NCI-H146 treated with DMSO at 0.1 percent for 48 hours (cell line): ENCODE measurements around the gene TPR.
A peak's percentile ranks its signal among the peaks of the same experiment; 100 is the strongest.
"Not testable (repeated sequence)": the region's sequence is repeated elsewhere in the genome, so short reads cannot be mapped to it uniquely, and the experiment has no call there.

Experiments
- DNase-seq: peaks from one replicate; lab custom pipeline; 2025; ENCODE audit not compliant: unreplicated experiment; lab: John Stamatoyannopoulos, UW

Gene TPR

GRCh38 chr1:186375152-186375928 is at the start of gene TPR, which contains the start of gene ODR4:
TPR (minus strand) TSS chr1:186375253; CDS start chr1:186375028, 225 bp downstream.
ODR4 (plus strand) TSS chr1:186375838; CDS start chr1:186379786, 3,948 bp downstream.
- peak; percentile 98 for DNase-seq

DNA sequence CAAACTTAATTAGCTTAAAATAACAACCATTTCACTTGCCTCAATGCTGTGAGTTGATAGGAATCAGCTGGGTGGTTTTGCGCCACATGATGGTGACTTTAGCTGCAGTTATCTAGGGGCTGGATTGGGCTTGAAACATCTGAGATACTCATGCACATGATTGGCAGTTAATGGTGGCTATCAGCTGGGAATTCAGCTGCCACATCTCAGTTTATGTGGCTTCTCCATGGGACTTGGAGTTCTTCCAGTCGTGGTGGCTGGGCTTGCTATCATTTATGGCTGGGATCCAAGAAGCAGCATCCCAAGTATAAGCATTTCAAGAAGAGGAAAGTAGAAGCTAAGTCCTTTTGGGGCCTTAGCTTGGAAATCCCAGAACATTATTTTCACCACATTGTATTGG is 49.5 kb upstream of the TPR start:
- DNase-seq, result no peak

DNA sequence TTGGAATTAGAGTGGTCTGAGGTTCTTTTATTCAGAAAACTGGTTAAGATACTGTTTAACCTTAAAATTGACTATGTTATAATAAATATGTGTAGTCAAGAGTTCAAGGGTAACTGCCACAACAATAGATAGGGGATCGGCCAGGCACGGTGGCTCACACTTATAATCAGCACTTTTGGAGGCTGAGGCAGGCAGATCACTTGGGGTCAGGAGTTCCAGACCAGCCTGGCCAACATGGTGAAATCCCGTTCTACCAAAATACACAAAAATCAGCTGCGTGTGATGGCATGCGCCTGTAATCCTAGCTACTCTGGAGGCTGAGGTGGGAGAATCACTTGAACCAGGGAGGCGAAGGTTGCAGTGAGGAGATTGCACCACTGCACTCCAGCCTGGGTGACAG is 46.4 kb upstream of the TPR start:
- no peak for DNase-seq

GRCh38 chr1:186420923-186421322 is 45.9 kb upstream of the TPR start:
- no peak for DNase-seq

- DNase-seq, result no peak
Measured at GRCh38 chr1:186420311-186420710, 45.3 kb upstream of the TPR start.

- no peak for DNase-seq
Measured at GRCh38 chr1:186418503-186418902, 43.5 kb upstream of the TPR start.

DNA sequence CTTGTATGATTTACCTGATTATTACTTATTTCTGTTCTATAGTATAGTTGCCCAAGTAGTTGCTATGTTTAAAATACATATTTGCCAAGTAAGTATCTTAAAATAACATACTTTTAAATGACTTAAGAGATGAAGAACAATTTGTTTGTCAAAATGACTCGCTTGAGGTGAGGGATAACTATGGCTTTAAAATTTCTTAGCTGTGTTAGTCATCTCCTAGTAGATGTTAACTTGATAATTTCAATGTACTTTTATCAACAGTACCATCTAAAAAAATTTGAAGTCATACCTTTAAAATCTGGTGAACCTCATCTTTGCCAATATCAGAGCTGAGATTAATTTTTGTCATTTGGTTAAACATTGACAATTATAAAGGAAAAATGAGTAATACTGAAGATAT is 38.3 kb upstream of the TPR start:
- DNase-seq, result no peak

- no peak for DNase-seq
Measured at GRCh38 chr1:186409091-186409490, 34.0 kb upstream of the TPR start.

DNA sequence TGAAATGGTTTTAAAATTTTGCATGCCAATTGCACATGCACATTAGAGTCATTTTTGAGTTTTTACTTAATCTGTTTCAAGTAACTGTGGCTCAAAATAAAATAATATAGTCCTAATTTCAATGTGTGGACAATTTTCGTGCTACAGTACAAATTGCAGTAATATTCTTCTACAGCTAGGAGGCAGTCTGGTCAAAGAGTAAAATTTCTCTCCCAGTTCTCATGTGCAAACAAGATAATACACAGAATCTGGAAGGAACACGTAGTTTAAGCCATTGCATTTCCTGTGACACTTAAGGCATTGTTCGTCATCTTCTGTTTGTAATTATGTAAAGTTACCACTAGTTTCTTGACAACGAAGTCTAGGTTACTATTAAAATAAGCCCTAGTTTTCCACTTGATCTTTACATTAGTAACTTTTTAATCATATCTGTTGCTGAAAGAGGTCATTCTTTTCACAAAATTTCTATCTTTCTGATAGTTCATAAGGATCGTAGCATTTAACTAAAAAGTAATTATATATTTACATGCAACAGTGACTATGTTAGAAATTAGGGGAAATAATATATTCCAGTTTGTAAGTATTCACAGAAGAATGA is 29.5 kb upstream of the TPR start:
- DNase-seq, result peak; percentile 5

DNA sequence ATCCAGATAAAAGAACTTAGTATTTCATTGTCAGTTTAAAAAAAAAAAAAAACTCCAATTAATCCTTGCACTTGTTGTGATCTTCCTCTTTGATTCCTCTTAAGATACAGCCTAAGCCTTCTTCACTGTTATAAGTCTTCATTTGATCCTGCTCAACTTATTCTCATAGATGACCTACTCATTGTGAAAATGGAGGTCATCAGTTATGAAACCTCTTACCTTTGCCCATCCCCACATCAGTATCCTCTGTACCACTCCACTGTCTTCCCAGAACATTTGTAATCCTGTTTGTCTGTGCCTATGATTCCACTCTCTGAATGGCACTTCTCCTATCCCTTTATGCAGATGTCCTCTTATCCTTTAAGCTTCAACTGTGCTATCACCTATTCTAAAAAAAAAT is 28.6 kb upstream of the TPR start:
- no peak for DNase-seq

- not testable (repeated sequence) for DNase-seq
Measured at GRCh38 chr1:186401446-186401845, 26.4 kb upstream of the TPR start.

DNA sequence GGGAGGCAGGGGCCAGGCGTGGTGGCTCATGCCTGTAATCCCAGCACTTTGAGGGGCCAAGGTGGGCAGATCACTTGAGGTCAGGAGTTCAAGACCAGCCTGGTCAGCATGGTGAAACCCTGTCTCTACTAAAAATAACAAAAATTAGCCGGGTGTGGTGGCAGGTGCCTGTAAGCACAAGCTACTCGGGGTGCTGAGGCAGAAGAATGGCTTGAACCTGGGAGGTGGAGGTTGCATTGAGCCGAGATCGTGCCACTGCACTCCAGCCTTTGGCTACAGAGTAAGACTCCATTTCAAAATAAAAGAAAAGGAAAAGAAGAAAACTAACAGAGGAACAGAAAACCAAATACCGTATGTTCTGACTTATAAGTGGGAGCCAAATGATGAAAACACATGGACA is 17.7 kb upstream of the TPR start:
- not testable (repeated sequence) for DNase-seq

DNA sequence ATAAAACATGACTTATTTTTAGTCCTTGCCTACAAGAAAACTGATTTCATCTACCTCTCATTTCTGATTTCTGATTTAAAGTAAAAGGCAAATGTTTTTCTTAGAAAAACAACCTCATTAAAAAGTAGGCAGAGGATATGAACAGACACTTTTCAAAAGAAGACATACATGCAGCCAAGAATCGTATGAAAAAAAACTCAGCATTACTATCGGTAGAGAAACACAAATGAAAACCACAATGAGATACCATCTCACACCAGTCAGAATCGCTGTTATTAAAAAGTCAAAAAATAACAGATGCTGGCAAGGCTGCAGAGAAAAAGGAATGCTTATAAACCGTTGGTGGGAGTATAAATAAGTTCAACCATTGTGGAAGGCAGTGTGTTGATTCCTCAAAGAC is 16.8 kb upstream of the TPR start:
- no peak for DNase-seq

DNA sequence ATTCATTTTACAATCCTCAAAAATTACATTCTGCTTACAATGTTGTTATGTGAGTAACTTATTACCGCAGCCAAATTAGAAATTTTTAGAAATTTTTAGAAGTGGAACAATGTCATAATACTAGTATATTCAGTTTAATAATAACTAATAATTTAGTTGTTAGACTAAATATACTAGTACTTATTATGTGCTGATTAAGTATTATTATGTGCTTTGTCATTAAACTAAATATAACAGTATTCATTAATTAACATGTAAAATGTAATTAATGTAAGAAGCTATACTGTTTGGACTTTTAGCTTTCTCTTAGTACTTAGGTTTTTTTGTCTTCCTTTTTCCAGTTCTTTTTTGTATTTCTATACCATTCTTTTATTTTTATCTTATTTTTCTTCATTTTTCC is 15.9 kb upstream of the TPR start:
- DNase-seq, result no peak

DNA sequence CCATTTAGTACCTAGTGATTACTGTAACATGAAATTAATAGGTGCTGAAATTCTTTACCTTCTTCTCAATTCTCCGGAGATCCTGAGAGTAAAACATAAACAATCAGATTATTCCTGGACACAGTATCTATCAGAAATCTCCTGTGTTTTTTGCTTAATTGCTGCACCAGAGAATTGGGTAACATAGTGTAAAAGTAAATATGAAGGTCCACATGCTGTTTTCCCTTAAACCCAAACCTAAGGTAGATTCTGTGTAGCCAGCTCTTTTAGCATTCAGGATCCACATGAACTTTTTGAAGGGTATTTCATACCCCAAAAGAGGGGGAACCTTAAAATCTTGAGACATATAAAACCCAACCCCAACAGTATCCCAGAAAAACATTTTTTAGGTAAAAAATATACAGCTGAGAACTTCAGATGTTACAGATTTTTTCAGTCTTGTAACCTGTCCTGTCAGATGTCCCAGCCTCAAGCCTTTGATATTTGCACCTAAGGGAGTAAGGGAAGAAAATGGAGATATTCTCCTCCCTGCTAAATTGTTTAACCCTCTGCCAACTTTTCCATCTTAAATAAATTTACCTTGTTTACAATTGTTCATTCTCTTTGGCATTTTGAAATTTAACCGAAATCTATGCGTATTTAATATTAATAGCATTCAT is 11.8 kb upstream of the TPR start:
- DNase-seq, result no peak

DNA sequence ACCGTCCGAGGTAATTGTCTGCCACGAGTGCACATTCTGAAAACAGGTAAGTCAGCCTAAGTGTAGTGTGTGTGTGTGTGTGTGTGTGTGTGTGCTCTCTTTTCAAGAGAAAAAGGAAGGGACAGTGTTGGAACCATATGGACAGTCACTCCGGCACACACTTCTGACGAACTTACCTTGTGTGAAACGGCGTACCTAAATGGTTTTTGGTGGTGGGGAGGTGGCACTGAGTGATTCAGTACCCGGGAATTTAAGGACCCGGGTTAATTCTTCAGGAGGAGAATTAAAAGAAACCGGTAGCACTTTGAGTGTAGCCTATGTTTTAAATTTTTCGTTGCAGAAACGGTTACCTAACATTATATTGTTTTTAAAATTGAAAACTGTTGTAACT is 871 bp upstream of the TPR start:
- no peak for DNase-seq

GRCh38 chr1:186374303-186375151 is 526 bp downstream of the TPR start:
- DNase-seq, result peak; percentile 41

GRCh38 chr1:186347837-186348691 is 27.0 kb downstream of the TPR start:
- DNase-seq, result not testable (repeated sequence)

DNA sequence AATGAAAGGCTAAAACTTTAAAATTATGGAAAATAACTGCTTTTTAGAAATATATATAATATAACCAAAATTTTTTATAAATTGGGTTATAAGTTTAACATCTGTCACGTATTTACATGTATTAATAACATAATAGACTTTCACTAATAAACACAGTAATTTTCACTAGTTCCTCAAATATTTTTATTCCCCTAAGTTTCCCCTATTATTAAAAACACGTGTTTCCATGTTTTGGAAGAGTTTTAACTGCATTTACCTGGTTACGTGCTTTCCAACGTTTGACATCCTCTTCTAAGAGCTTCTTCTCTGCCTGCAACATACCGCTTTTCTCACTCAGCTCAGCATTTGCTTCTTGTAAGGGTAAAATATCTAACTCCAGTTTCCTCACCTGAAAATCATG is 34.3 kb downstream of the TPR start:
- no peak for DNase-seq

DNA sequence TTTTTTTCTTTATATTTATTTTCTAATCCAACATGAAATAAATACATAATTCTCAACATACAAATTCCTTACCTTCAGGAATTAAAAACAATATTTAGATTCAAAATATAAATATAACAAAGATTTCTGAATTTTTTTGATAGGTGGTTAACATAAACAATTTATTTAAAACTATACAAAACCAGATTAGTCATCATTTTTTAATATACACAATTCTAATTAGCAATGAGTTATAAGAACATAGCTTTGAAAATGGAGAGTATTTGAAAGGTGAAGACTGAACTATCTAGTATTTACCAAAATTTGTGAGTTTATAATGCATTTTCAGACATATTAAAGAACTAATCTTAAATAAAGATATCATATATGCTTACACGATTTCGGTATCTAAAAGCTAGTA is 37.5 kb downstream of the TPR start:
- DNase-seq, result no peak
